GM10266 (cell line): ENCODE measurements around the gene SH3BP4.

Experiments used
- DNase-seq: peaks from one replicate; pipeline ENCODE4 v3.0.0; 2012; ENCODE audit errors: extremely low spot score
- CTCF ChIP-seq: IDR thresholded peaks from 2 replicates; pipeline ENCODE4 v1.5.1; 2012; ENCODE audit warnings: mild to moderate bottlenecking, low read depth; ENCODE audit not compliant: control insufficient read depth, insufficient read depth; ENCODE audit errors: missing control alignments

Gene SH3BP4

DNA sequence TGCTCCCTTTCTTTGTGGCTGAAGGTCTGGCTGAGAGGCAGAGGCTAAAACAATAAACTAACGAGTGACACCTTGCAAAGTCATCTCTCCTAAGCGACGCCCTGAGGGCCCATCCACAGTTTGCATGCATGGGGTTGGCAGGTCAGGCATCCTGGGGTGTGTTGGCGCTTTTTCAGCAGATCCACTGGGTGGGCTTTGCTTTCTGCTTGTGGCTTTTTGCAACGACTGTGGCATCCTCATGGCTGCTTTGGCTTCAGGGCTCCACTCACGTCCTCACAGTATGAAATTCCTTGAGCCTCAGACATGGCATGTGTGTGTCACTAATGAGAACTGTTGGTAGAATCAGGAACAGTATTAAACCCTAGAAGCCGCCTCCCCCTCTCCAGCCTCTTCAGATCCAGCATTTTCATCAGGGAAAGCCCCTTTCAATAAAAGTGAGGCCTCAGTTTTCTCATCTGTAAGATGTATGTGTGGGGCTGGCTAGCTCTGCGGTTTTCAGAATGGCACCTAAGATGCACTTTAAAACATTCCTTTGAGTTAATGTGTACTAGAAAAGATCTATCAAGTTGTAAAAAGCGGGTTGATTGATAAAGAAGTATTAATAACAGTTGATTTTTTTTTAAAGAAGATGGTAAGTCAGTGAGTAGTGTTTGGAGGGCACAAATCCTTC is 72.5 kb downstream of the SH3BP4 start:
- no peak for TF ChIP-seq CTCF
- DNase-seq: no peak

DNA sequence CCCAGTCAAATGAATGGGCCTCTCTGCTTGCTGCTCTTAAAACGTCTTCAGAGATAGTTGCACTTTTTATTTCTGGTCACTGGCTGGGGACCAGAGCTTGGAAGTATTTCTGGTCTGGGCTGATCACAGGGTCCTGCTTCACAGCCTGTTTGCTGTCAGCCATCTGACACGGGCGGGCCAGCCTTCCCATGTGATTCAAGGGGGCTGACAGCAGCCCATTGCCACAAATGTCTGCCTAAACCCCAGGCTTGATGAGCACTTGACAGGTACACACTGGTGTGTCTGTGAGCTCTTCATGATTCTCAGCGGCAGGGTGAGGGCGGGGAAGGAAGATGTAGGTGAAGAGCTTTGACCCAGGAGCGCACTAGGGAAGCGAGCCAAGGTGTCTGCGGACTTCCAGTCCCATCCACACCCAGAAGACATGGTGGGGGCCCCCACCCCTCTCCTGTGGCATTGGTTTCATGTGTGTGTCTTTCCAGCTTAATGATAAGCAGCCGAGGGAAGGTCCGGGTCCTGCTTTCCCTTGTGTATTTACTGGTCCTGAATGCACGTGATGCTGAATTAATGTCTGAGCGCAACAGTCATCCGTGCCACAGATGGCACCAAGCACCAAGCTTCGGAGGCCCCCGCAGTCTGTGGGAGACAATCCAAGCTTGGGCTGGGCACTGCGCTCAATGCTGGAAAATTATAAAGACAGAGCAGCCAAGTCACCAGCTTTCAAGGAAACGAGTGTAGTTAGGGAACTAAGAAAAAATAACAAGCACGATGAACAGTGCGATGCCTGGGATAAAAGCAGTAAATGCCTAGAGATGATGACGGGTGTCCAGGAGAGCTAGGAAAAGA is 73.3 kb downstream of the SH3BP4 start:
- no peak for DNase-seq
- TF ChIP-seq CTCF: no peak

GRCh38 chr2:235025800-235026536 is 74.2 kb downstream of the SH3BP4 start:
- no peak for TF ChIP-seq CTCF
- DNase-seq: no peak

- no peak for DNase-seq
- no peak for TF ChIP-seq CTCF
Observed at GRCh38 chr2:235026649-235027557, 75.1 kb downstream of the SH3BP4 start.

GRCh38 chr2:235027558-235028214 is 75.9 kb downstream of the SH3BP4 start:
- no peak for TF ChIP-seq CTCF
- DNase-seq: no peak

GRCh38 chr2:235028646-235029045 is 76.8 kb downstream of the SH3BP4 start:
- no peak for DNase-seq
- no peak for TF ChIP-seq CTCF
